Activated CD4-positive, alpha-beta T cell treated with anti-CD3 and anti-CD28 coated beads, Interleukin-2, Interleukin-4, amounts not matched to agents 100 ng/mL and 50 ng/mL, durations not matched to agents 16 hours and 8 hours (primary cell): ENCODE measurements around the gene IFI44.

ENCODE experiments used
- DNase-seq: peaks from one replicate; pipeline ENCODE4 v3.0.0-alpha.2; 2020; ENCODE audit warnings: low spot score

The IFI44 gene

GRCh38 chr1:78712467-78713051, 62.9 kb downstream of the IFI44 start:
- DNase-seq, result no peak

- no peak for DNase-seq
Measured at GRCh38 chr1:78713297-78713696, 63.7 kb downstream of the IFI44 start.
